NCI-H146 (cell line): ENCODE results near the gene FICD.

Source experiments
- DNase-seq: peaks from one replicate; lab custom pipeline; 2025; lab: John Stamatoyannopoulos, UW

The FICD gene

DNA sequence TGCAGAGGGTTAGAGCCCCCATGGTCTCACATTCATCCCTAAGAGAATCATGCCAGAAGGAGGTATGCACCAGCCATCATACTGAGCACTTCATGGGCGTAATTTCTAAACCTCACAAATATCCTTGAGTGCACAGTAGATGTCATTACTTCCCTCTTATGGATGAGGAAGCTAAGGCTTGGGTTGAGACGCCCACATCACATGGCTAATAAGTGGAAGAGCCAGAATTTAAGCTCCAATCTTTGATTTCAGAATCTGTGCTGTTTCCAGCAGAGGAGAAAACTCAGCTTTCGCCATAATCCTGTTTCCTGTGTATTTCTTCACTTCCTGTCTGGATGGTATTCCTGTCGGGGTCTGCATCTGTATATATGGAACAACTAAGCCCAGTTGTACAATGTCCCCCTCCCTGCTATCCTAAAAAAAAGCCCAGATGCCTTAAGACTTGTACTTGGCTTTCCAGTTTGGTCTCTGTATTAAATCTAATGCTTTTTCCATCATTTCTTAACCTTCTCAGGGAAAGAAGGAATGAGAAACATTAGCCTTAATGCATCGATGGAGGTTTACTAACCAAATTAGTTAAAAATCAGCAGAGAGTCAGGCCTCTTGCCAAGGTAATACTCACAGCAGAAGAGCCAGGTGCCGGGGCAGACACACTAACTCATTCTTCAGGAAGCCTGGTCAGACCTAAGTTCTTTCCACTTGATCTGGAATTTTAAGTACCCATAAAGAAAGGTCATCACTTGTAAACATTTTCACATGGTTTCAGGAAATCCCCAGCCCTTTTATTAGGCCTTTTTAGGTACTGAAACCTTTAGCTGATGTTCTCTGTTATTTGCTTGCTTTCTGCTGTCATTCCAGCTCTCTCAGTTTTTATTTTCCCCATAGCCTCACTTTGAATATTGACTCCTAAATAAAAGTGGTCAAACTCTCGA, 52.6 kb downstream of the FICD start:
- no peak for DNase-seq

DNA sequence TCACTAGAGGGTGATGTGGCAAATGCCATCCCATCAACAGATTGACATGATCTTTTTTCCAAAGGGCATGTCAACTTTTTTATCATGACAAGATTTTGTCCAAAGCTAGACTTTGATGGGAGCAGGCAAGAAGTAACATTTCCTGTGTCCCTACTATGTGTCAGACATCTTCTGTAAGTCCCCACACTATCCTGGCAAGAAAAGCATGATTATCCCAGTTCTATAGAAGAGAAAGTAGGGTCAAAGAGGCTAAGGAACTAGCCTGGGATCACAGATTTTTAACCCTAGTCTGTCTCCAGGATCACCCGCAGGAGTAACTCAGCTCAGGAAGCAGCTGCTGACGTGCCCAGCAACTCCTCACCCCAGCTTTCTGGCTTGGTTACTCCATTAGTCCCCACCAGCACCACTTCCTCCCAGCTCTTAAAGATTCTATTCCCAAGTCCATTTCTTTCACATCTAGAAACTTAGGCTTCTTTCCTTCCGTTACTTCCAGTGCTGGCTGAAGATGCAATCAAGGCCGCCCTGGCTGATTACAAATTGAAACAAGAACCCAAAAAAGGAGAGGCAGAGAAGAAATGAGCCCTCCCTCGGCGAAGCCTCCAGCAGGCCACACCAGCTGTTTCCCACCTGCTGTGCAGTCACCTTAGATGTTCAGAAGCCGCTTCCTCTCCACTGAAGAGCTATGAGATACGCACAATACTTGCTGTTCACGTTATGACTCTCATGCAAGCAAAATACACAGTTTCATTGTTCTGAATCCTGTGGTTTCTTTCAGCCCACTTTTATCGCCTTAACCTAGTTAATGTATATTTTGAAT, 53.5 kb downstream of the FICD start:
- peak; percentile 43 for DNase-seq
